ENCODE data around the gene XRCC3. TPM values are rescaled to one million over a fixed set of nuclear protein-coding genes. Genes with fewer than 3 reads are reported as not detected.
A peak's percentile ranks its signal among the peaks of the same experiment; 100 is the strongest.

Gene XRCC3
- total RNA-seq, 1 donor from 2014 or later: 6.1 TPM

DNA sequence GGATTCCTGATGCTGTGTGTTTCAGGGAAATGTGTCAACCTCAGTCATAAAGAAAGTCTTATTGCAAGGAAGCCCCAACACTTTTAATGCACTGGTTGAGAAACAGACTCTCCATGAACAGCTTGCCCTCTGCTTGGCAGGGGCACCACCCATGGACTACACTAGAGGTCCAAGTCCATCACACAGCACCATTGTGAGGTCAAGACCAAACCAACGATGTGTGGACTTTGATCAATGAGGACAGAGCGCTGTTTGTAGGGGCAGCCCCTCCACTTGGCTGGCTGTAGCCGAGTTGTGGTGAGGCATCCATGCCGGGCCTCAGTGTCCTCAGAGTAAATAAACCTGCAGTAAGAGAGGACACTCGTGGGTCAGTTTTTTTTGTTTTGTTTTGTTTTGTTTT lies 30.2 kb upstream of the XRCC3 start:
- peak; percentile 82 for FAIRE-seq
- peaks cover 31% of the 10 kb centered on the region for H3K36me3 ChIP-seq (ENCODE audit: control insufficient read depth, insufficient read depth, low read length)

GRCh38 chr14:103744621-103745395 lies 29.6 kb upstream of the XRCC3 start:
- Histone ChIP-seq H3K4me3 (ENCODE audit: low read depth, low read length) (no peak overlapping the region), H3K36me3 (ENCODE audit: control insufficient read depth, insufficient read depth, low read length) (peaks cover 34% of the 10 kb centered on the region), H3K27me3 (ENCODE audit: control insufficient read depth, insufficient read depth, low read length) (no peaks in the 10 kb centered on the region)
- TF ChIP-seq CTCF (IDR thresholded peaks at IDR 0.05; ENCODE audit: insufficient read depth, low read length, severe bottlenecking): no peak
- no peak for FAIRE-seq
- DNase-seq (ENCODE audit: low read depth): no peak

More for the DNA sequence above, 30.2 kb upstream of the XRCC3 start:
- no peak overlapping the region for H3K4me3 ChIP-seq (ENCODE audit: low read depth, low read length)
- DNase-seq (ENCODE audit: low read depth): no peak
- H3K27me3 ChIP-seq (ENCODE audit: control insufficient read depth, insufficient read depth, low read length): no peaks in the 10 kb centered on the region
- TF ChIP-seq CTCF (IDR thresholded peaks at IDR 0.05; ENCODE audit: insufficient read depth, low read length, severe bottlenecking): no peak

GRCh38 chr14:103743691-103744090 lies 28.4 kb upstream of the XRCC3 start:
- no peak for DNase-seq (ENCODE audit: low read depth)

DNA sequence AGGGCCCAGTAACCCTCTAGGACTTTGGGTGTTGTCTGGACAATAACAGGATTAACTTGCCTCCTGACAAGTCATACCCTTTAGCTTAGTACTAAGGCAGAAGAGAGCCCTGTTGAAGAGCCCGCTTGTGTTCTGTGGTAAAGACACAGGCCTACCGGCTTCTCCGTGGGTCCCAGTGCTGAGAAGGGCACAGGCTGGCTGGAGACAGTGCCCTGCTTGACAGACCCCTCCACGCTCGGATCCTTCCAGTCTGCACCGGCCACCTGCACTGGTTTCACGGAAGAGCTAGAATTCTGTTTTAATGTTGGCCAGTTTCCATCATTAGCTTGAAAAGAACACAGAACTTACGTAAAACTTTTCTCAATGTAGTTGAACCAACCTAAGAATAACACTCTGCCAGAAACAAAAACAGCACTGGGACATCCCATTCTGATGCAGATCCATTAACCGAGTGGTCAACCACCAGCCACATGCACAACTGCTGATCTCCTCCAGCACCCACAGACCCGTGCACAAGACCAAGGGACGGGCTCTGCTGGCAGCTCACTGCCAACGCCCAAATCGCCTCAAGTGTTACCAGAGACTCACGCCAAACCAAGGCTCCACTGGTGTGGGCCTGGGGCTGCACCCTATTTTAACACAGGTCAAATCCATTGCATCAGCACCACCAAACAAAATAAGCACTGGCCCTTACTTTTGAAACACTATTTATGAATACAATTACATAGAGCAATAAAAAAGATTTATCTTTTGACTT lies 27.4 kb upstream of the XRCC3 start:
- TF ChIP-seq CTCF (IDR thresholded peaks at IDR 0.05; ENCODE audit: insufficient read depth, low read length, severe bottlenecking): no peak
- Histone ChIP-seq H3K4me3 (ENCODE audit: low read depth, low read length) (no peak overlapping the region), H3K27me3 (ENCODE audit: control insufficient read depth, insufficient read depth, low read length) (no peaks in the 10 kb centered on the region), H3K36me3 (ENCODE audit: control insufficient read depth, insufficient read depth, low read length) (peaks cover 35% of the 10 kb centered on the region)
- FAIRE-seq (no peak), DNase-seq (ENCODE audit: low read depth) (no peak)

More at GRCh38 chr14:103743691-103744090, 28.4 kb upstream of the XRCC3 start:
- TF ChIP-seq CTCF (IDR thresholded peaks at IDR 0.05; ENCODE audit: insufficient read depth, low read length, severe bottlenecking): no peak
- no peak for FAIRE-seq
- Histone ChIP-seq H3K27me3 (ENCODE audit: control insufficient read depth, insufficient read depth, low read length) (no peaks in the 10 kb centered on the region), H3K4me3 (ENCODE audit: low read depth, low read length) (no peak overlapping the region), H3K36me3 (ENCODE audit: control insufficient read depth, insufficient read depth, low read length) (peaks cover 37% of the 10 kb centered on the region)

- peaks cover 38% of the 10 kb centered on the region for H3K36me3 ChIP-seq (ENCODE audit: control insufficient read depth, insufficient read depth, low read length)
- no peak overlapping the region for H3K4me3 ChIP-seq (ENCODE audit: low read depth, low read length)
- H3K27me3 ChIP-seq (ENCODE audit: control insufficient read depth, insufficient read depth, low read length): no peaks in the 10 kb centered on the region
- FAIRE-seq (no peak), DNase-seq (ENCODE audit: low read depth) (no peak)
- no peak for TF ChIP-seq CTCF (IDR thresholded peaks at IDR 0.05; ENCODE audit: insufficient read depth, low read length, severe bottlenecking)
Observed at GRCh38 chr14:103741876-103742275, 26.6 kb upstream of the XRCC3 start.

All from bronchial epithelial cell (primary cell).